B cell (primary cell): ENCODE results near the gene EARS2. TPM values are rescaled to one million over a fixed set of nuclear protein-coding genes. Genes with fewer than 3 reads are reported as not detected.
A peak's percentile ranks its signal among the peaks of the same experiment; 100 is the strongest.

ENCODE experiments used
- ATAC-seq: fragments of 200-7000 bp; cut with Tn5 transposase; one replicate; pipeline ENCODE4 v1.10.0; 2021; ENCODE audit warnings: low read depth, mild to moderate bottlenecking, moderate number of reproducible peaks, moderate library complexity
- CTCF ChIA-PET: fragments of 350-600 bp; sonication (Branson Sonifier 250); formaldehyde crosslinking; loops from one replicate; lab custom pipeline; 2021; ENCODE audit warnings: antibody characterized with exemption, inconsistent platforms; lab: Charles Lee
- POLR2A ChIA-PET: fragments of 350-600 bp; sonication (Branson Sonifier 250); formaldehyde crosslinking; loops from one replicate; lab custom pipeline; 2021; ENCODE audit warnings: antibody characterized with exemption; lab: Charles Lee
- DNase-seq: peaks from one replicate; pipeline ENCODE4 v3.0.0; 2013
- H2AFZ ChIP-seq: 2 replicates; pipeline ENCODE4 v1.6.1; 2012; ENCODE audit warnings: mild to moderate bottlenecking, low read depth, low read length; ENCODE audit not compliant: insufficient read depth, poor library complexity, severe bottlenecking
- H3K27ac ChIP-seq, 2 donors: 1 replicate in 1 of 2; 2 replicates in 1 of 2; pipeline ENCODE4 v1.5.1; 2012 to 2013; ENCODE audit warnings: low read length in 2 of 2, mild to moderate bottlenecking in 2 of 2, moderate library complexity in 1 of 2
- H3K27me3 ChIP-seq, 4 experiments: fragments of 200-600 bp in 1 of 4; sonication (generic) in 1 of 4; replicated peaks in 1 of 4; 1 replicate in 2 of 4; 2 replicates in 2 of 4; pipeline versions ENCODE4 v1.6.1 to v1.7.0; 2013 to 2016; ENCODE audit warnings: low read length in 3 of 4, mild to moderate bottlenecking in 2 of 4, mixed read lengths in 1 of 4, moderate library complexity in 1 of 4; ENCODE audit not compliant: insufficient read depth in 4 of 4, control insufficient read depth in 3 of 4; ENCODE audit errors: control extremely low read depth in 1 of 4
- H3K36me3 ChIP-seq, 2 experiments: replicated peaks in 1 of 2; 1 replicate in 1 of 2; 2 replicates in 1 of 2; pipeline versions ENCODE4 v1.6.1 to v1.7.1; 2013; ENCODE audit warnings: low read length in 1 of 2; ENCODE audit not compliant: insufficient read depth in 2 of 2, control insufficient read depth in 1 of 2; ENCODE audit errors: control extremely low read depth in 1 of 2, extremely low read depth in 1 of 2
- H3K4me1 ChIP-seq, 2 donors: fragments of 200-600 bp in 1 of 2; sonication (generic) in 1 of 2; 1 replicate in 1 of 2; 2 replicates in 1 of 2; pipeline versions ENCODE4 v1.5.1 to v1.6.1; 2013 to 2017; ENCODE audit warnings: low read length in 2 of 2; ENCODE audit not compliant: control insufficient read depth in 2 of 2, insufficient read depth in 2 of 2
- H3K4me2 ChIP-seq: replicated peaks from 2 replicates; pipeline ENCODE3; 2012; ENCODE audit warnings: mild to moderate bottlenecking, low read depth, low read length; ENCODE audit not compliant: poor library complexity, severe bottlenecking
- H3K4me3 ChIP-seq, 5 experiments: fragments of 200-600 bp in 1 of 5; sonication (generic) in 1 of 5; 1 replicate in 3 of 5; 2 replicates in 2 of 5; pipeline versions ENCODE4 v1.5.1 to v1.7.0; 2011 to 2016; ENCODE audit warnings: low read length in 4 of 5, mild to moderate bottlenecking in 4 of 5, low read depth in 2 of 5, control low read depth in 1 of 5, moderate library complexity in 1 of 5; ENCODE audit not compliant: insufficient read depth in 1 of 5; ENCODE audit errors: control extremely low read depth in 1 of 5, extremely low read depth in 1 of 5
- H3K79me2 ChIP-seq: fragments of 200-600 bp; sonication (generic); one replicate; pipeline ENCODE4 v1.6.0; 2016; ENCODE audit warnings: low read length; ENCODE audit not compliant: control insufficient read depth, insufficient read depth
- H3K9ac ChIP-seq: fragments of 200-600 bp; sonication (generic); 2 replicates; pipeline ENCODE4 v1.6.1; 2017; ENCODE audit warnings: mild to moderate bottlenecking, low read length, moderate library complexity
- H3K9me3 ChIP-seq, 3 donors: one replicate each; pipeline versions ENCODE4 v1.6.1 to v1.7.1; 2013; ENCODE audit warnings: low read length in 2 of 3; ENCODE audit not compliant: control insufficient read depth in 2 of 3, insufficient read depth in 1 of 3; ENCODE audit errors: control extremely low read depth in 1 of 3
- H4K20me1 ChIP-seq: 2 replicates; pipeline ENCODE4 v1.6.0; 2012; ENCODE audit warnings: mild to moderate bottlenecking, low read length; ENCODE audit not compliant: insufficient read depth, control insufficient read depth, poor library complexity, severe bottlenecking
- H3K27ac Mint-ChIP-seq: one replicate; pipeline ENCODE4 v1.8.0; 2021; ENCODE audit warnings: mixed read lengths
- H3K27me3 Mint-ChIP-seq: one replicate; pipeline ENCODE4 v1.8.0; 2021; ENCODE audit warnings: mixed read lengths
- H3K4me1 Mint-ChIP-seq: one replicate; pipeline ENCODE4 v1.8.0; 2021; ENCODE audit warnings: mixed read lengths
- H3K4me3 Mint-ChIP-seq: one replicate; pipeline ENCODE4 v1.8.0; 2021; ENCODE audit warnings: mixed read lengths
- H3K9me3 Mint-ChIP-seq: one replicate; pipeline ENCODE4 v1.8.0; 2022; ENCODE audit warnings: mixed read lengths; ENCODE audit not compliant: insufficient read depth
- CTCF ChIP-seq: fragments of 200-600 bp; IDR thresholded peaks from one replicate; pipeline ENCODE4 v1.8.0; 2022; ENCODE audit warnings: antibody characterized with exemption, mild to moderate bottlenecking
- EZH2 ChIP-seq: IDR thresholded peaks from 2 replicates; pipeline ENCODE4 v1.6.1; 2012; ENCODE audit warnings: borderline replicate concordance, low read depth, mild to moderate bottlenecking, moderate library complexity, low read length; ENCODE audit not compliant: insufficient read depth, poor library complexity, severe bottlenecking
- whole genome bisulfite sequencing: methylation state at CpG from one replicate; pipeline ENCODE4 v1.1.5; 2013; ENCODE audit warnings: missing lambda C conversion rate; ENCODE audit not compliant: insufficient coverage; 5-methylcytosine and 5-hydroxymethylcytosine counted together
- intact Hi-C: fragments of 100-400 bp; cut with micrococcal nuclease; formaldehyde crosslinking; loops from one replicate; pipeline ENCODE4 v1.10.0; 2022
- polyA plus RNA-seq: library from polyadenylated mRNA; depleted of rRNA; stranded (reverse); fragments of >200 nt; gene quantifications from 2 replicates; pipeline ENCODE4 v1.2.3, GENCODE V29; 2012
- total RNA-seq, 2 donors: library from RNA; stranded (reverse); fragments of 120-200 nt in 1 of 2; gene quantifications; 1 replicate in 1 of 2; 2 replicates in 1 of 2; pipeline versions ENCODE4 v1.2.3 to v1.2.4, GENCODE V29; 2013 to 2022

Gene EARS2
- total and polyA plus RNA-seq, 2 donors (not counting 1 experiment from before 2014, with no cell fraction given): 14.6 to 15.1 TPM

DNA sequence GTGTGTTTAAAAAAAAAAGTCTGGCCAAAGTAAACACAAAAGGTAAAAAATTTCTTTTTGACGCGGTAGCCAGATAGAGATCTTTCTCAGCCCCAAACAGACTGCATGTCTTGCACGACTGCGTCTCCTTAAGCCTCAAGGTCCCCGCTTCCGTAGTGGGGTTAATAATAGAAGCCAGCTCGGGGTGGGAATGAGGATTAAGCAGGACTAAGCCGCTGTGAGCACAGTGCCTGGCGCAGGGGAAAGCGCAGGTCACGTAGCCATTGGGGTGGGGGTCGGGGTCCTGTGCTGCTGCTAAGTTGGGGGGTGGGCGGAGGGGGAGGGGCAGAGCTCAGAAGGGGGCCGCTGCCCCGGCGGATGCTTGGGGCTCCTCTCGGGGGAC lies 47.4 kb downstream of the EARS2 start:
- H3K27ac Mint-ChIP-seq: peak overlapping the region; percentile 90
- peak overlapping the region; percentile 86 to 91 for H3K27ac ChIP-seq
- peaks cover 67% of the 10 kb centered on the region for H3K79me2 ChIP-seq
- ChIA-PET CTCF (interaction anchor here (1.2 to 3.9 kb wide), 4 partner anchors 12 to 75 kb away, joined by 3 to 19 read pairs (median 10); partner anchors contain the start of genes EARS2 and UBFD1), POLR2A (interaction anchor here (0.7 to 4.9 kb wide), 6 partner anchors 8 to 48 kb away, joined by 3 to 39 read pairs (median 5); partner anchors contain the start of genes EARS2 and UBFD1)
- H3K27me3 ChIP-seq: no peaks in the 10 kb centered on the region
- peak overlapping the region; percentile 75 to 95 (median 91) for H3K4me3 ChIP-seq
- peaks cover 41% of the 10 kb centered on the region for H4K20me1 ChIP-seq
- TF ChIP-seq EZH2 (no peak), CTCF (no peak)
- no peaks in the 10 kb centered on the region for H3K9me3 Mint-ChIP-seq
- 0% methylated on average over 13 of the region's 17 CpGs for WGBS
- H3K27me3 Mint-ChIP-seq: no peaks in the 10 kb centered on the region
- H2AFZ ChIP-seq: peak overlapping the region; percentile 86
- peak overlapping the region; percentile 92 for H3K4me2 ChIP-seq
- peak overlapping the region; percentile 86 for H3K9ac ChIP-seq
- H3K4me1 Mint-ChIP-seq: peaks cover 57% of the 10 kb centered on the region
- peak overlapping the region; percentile 94 for H3K4me3 Mint-ChIP-seq
- ATAC-seq: peak; percentile 2
- peaks cover 35 to 54% of the 10 kb centered on the region in 2 donors for H3K4me1 ChIP-seq
- intact Hi-C loops: loop anchor here (1.0 to 2.0 kb wide), 3 partner anchors 9 to 87 kb away; partner anchors contain the start of genes EARS2, NDUFAB1 and UBFD1
- DNase-seq: peak; percentile 58
- H3K36me3 ChIP-seq: peaks cover 0 to 8% of the 10 kb centered on the region in 2 experiments
- no peaks in the 10 kb centered on the region for H3K9me3 ChIP-seq

DNA sequence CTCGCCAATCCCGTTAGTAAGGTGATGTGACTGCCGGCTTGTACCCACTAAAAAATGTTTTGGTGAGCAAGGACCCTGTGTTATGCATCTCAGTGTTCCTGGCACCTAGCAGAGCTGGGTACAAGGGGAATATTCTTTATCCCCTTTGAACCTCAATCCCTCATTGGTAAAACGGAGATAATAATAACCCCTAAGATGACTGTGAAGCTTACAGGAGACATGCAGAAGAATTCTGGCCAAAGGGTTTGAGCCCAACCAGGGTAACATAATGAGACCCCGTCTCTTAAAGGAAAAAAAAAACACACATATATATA lies 47.8 kb downstream of the EARS2 start:
- Mint-ChIP-seq H3K4me3 (peak overlapping the region; percentile 94), H3K27me3 (no peaks in the 10 kb centered on the region), H3K4me1 (peaks cover 57% of the 10 kb centered on the region), H3K9me3 (no peaks in the 10 kb centered on the region), H3K27ac (peak overlapping the region; percentile 90)
- TF ChIP-seq EZH2: no peak
- TF ChIP-seq CTCF: no peak
- Histone ChIP-seq H3K4me3 (peak overlapping the region; percentile 75 to 95 (median 91)), H3K9ac (peak overlapping the region; percentile 86), H3K27ac (peak overlapping the region; percentile 86 to 91), H4K20me1 (peaks cover 44% of the 10 kb centered on the region), H3K9me3 (no peaks in the 10 kb centered on the region), H3K4me2 (peak overlapping the region; percentile 92), H3K79me2 (peaks cover 71% of the 10 kb centered on the region), H3K36me3 (peaks cover 0 to 8% of the 10 kb centered on the region in 2 experiments), H3K27me3 (no peaks in the 10 kb centered on the region), H3K4me1 (peaks cover 38 to 58% of the 10 kb centered on the region in 2 donors), H2AFZ (no peak overlapping the region)
- no CpG with 5 or more reads among the region's 5 CpGs for WGBS
- intact Hi-C loops: no loop called here
- ChIA-PET POLR2A (interaction anchor here (0.7 to 4.9 kb wide), 4 partner anchors 8 to 46 kb away, joined by 3 to 39 read pairs (median 4); no protein-coding TSS in a partner anchor), CTCF (interaction anchor here (0.8 to 3.9 kb wide), 6 partner anchors 9 to 74 kb away, joined by 3 to 19 read pairs (median 4); partner anchors contain the start of genes EARS2 and UBFD1)
- ATAC-seq (no peak), DNase-seq (no peak)
